HG03439 (cell line): ENCODE results near the gene CFL1.
"Not testable (repeated sequence)": the region's sequence is repeated elsewhere in the genome, so short reads cannot be mapped to it uniquely, and the experiment has no call there.

Experiments used
- ATAC-seq: cut with Tn5 transposase; IDR thresholded peaks from one replicate; pipeline ENCODE4 v1.9.1; 2021; ENCODE audit warnings: mild to moderate bottlenecking, moderate library complexity; ENCODE audit not compliant: unreplicated experiment

Gene CFL1

DNA sequence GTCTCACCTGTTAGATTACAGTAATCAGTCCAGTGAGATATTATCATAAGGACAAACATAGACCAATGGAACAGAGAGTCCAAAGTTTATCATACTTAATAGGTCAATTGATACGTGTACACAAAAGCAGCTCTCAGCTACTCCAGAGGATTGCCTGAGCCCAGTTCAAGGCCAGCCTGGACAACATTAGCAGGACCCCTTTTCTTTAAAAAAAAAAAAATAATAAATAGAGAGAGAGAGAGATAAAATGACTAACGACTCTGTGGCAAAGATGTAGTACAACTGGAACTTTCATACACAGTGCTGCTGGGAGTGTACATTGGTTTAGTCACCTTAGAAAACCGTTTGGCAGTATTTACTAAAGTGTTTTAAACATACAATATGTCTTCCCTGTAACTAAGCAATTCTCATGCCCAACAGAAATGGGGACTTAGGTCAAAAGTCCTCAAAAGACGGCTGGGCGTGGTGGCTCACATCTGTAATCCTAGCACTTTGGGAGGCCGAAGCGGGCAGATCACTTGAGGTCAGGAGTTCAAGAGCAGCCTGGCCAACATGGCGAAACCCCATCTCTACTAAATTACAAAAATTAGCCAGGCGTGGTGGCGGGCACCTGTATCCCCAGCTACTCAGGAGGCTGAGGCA lies 13.6 kb downstream of the CFL1 start:
- ATAC-seq: no peak

DNA sequence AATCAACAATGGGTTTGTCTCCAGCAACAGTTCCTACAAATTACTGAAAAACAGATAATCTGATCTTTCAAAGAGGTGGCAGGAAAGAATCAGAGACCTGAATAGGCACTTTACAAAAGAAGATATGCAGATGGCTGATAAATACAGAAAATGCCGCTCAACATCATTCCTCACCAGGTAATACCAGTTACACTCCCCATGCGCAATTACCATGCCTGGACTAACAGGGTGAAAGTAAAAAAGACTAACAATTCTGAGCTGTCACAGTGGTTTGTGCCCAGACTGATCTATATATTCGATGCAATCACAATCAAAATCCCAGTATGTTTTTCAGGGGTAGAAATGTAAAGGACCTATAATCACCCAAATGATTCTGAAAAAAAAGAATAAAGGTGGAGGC lies 14.2 kb downstream of the CFL1 start:
- ATAC-seq: no peak

DNA sequence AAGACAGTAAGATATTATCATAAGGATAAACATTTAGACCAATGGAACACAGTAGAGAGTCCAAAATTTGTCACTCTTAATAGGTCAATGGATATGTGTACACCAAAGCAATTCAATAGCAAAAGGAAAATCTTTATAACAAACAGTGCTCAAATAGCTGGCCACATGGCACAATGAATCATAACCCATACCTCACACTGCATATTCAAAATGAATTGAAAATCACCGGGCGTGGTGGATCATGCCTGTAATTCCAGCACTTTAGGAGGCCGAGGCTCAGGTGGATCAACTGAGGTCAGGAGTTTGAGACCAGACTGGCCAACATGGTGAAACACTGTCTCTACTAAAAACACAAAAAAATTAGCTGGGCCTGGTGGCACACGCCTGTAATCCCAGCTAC lies 15.8 kb downstream of the CFL1 start:
- no peak for ATAC-seq

DNA sequence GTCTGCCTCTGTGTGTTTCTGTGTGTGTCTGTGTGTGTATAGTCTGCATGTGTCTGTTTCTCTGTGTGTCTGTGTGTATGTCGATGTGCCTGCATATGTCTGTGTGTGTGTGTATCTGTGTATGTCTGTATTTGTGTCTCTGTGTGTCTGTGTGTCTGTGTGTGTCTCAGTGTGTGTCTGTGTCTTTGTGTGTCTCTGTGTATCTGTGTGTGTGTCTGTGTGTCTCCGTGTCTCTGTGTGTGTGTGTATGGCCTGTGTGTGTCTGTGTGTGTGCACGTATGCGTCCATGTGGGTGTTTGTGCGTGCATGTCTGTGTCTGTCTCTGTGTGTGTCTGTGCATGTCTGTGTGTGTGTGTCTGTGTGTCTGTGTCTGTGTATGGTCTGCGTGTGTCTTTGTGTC lies 23.8 kb downstream of the CFL1 start:
- no peak for ATAC-seq

DNA sequence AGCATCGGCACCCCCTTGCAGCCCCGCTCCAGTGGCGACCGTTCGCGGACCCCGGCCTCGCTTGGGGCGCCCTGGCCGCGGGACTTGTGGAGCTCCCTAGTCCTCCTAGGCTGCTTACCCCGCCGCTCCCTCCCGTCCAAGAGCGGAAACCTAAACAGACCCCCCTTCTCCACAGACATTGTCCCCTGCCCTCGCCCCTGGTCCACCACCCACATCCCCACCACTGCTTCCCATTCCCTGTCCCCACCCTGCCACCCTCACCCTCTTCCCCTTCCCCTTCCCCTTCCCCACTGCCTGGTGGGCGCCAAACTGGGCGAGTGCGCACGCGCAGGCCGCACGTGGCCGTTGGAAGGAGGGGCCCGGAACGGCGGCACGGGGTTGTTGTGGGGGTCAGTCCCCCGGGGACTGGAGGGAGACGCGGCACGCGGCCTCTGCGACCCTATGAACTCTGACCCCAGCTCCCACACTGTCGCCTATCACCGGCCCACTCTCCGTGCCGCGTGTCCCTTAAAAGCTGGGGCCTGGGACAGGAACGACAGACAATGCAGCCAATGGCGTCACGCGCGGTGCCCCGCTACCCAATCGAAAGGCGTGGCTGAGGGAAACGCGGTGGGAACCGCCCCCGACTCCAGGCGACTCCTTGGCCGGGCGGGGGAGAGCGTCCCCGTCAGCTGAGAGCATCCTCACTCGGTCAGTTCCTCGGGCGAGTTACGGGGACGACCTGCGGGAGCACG lies 24.5 kb downstream of the CFL1 start, which contains the start of gene SNX32:
Gene SNX32 (plus strand): TSS at position 667 of the 734 bp plus-strand sequence. CDS start 103 bp downstream, outside the sequence.
- ATAC-seq: peak; percentile 93

DNA sequence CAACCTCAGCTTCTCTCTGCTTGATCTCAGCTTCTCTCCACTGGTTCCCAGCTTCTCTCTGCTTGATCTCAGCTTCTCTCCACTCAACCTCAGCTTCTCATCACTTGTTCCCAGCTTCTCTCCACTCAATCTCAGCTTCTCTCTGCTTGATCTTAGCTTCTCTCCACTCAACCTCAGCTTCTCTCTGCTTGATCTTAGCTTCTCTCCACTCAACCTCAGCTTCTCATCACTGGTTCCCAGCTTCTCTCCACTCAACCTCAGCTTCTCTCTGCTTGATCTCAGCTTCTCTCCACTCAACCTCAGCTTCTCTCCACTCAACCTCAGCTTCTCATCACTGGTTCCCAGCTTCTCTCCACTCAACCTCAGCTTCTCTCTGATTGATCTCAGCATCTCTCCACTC lies 25.7 kb downstream of the CFL1 start:
- not testable (repeated sequence) for ATAC-seq

DNA sequence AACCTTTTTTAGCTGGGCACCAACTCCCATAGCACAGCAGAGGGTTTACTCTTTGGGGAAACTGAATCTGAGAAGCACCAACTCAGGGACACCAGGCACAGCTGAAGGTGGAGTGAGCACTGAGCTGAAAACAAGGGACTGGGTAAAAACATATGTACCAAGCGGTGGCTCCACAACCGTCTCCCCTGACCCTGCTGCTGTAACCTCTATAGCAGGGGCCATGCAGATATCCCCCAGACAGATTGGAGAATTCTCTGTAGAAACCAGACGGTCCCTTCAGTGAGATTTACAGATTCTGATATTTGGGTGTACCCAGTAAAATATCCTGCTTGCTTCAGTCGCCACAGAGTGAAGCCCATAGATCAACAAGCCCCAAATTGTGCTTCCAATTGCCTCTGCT lies 28.5 kb downstream of the CFL1 start:
- no peak for ATAC-seq

DNA sequence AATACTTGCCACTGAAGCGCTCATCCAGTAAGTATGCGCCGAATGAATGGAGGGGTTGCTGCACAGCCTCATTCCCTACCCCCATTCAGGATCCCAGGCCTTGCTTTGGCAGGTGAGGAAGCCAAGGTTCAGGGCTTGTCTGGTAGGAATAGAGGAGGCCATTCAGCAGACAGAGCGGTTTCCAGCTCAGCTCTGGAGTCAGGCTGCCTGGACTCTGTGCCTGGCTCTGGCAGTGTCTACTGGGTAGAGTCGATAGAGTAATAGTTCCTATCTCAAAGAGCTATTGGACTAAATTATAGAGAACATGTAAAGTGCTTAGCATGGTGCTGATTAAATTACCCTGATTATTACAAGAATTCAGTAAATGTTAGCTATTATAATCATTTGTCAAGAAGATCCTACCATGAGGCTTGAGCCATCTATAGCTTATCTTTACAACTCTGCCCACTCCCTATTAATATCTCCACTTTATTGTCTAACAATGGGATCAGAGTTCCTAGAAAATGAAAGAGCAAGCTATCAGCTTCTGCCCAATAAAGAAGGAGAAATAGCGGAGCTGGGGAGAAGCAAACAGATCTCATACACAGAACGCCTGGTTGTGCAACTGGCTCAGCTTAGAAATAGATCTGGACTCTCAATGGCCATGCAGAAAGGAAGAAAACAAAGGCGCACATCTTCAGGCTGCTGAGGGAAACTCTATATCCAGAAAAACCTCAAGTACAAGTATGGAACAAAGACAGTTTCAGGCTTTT lies 30.8 kb downstream of the CFL1 start:
- no peak for ATAC-seq

DNA sequence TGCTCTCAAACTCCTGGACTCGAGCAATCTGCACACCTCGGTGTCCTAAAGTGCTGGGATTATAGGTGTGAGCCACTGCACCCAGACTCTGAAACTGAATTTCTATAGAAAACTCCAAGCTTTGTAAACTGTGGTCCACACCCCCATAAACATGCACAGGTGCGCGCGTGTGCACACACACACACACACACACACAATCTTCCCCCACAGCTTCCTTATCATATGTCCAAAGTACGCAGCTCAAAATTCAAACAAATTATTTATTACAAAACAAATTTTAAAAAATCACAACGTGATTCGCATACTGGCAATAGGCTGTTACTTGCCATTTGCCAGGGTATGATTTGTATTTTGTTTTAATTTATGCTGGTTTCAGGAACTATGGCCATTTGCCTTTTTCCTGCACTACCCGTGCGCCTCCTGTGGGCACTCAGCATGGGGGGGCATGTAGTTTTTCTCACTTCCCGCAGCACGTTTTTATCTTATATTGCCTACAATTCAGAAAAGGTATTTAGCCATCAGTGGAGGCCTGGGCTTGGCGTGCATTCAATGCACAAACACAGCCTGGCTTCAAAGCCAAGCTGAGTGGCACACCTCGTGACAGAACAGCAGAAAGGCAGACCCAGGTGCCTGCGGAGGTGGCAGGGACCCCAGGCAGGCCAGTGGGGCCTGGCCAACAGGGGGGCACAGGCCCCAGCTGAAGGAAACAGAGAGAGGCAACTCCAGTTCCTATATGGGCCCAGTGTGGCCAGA lies 35.0 kb downstream of the CFL1 start:
- no peak for ATAC-seq

DNA sequence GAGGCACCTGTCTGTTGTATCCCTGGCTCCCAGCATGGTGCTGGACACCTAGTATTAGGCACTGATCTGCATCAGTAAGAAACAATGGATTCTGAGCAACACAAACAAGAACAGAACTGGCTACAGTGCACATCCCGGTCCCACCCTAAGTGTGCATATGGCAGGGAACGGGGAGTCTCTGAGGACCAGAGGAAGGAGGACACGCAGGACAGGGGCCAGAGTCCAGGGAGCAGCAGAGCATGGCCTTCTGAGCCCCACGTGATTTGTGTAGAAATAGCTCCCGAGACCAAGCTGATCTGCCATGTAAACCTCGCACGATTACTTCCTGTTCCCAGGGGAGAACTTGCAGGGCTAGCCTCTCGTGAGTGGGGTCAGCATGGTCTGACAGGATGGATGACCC lies 36.9 kb downstream of the CFL1 start:
- ATAC-seq: no peak

DNA sequence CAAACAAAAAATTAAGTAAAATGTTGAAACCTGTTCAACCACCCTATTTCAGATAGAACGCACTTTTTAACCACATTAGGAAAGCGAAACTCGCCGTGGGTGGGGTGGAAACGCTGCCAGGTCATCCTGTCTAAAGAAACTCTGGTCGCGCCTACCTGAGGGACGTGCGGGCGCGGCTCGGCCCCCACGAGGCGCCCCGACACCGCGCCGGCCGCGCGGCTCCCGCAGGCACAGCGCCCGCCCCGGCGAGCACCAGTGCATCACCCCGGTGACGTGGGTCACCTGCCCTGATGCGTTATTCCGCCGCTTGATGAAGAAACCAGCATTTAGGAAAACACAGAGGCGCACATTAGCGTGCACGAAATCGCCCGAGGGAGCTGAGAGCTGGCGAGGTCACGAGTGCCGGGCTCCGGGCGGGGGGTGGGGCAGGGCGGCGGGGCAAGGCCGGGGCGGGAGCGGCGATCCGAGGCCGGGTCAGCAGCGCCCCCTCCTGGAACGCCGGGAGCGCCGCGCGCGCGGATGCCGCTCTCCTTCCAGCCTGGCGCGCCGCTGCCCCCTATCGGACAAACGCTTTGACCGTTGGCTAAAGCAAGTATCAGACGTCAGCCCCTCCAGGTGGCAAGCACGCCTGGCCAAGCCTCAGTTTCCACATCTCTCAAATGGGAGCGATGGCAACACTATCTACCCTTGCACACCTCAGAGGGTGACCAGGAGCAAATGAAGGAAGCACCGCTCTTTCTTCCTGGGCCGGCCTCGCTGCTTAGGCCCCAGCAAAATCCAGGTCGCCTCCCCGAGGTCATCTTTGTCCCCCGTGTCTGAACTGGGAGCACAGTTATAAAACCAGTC lies 39.9 kb downstream of the CFL1 start:
- peak; percentile 79 for ATAC-seq

DNA sequence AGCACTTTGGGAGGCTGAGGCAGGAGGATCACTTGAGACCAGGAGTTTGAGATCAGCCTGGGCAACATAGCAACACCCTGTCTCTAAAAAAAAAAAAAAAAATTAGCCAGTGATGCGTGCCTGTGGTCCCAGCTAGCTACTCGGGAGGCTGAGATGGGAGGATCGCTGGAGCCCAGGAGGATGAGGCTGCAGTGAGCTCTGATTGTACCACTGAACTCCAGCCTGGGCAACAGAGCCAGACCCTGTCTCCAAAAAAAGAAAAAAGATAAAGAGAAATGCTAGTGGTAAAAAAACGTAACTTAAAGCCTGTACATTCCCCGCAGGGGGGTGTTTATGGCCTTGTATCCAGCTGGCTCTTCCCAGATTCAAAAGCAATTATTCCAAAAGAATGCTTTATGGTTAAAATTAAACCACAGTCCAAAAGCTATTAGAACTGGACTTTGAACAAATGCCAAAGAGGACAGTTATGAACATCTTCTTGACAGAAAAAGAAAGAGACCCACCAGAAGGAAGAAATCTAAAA lies 40.6 kb downstream of the CFL1 start:
- no peak for ATAC-seq

DNA sequence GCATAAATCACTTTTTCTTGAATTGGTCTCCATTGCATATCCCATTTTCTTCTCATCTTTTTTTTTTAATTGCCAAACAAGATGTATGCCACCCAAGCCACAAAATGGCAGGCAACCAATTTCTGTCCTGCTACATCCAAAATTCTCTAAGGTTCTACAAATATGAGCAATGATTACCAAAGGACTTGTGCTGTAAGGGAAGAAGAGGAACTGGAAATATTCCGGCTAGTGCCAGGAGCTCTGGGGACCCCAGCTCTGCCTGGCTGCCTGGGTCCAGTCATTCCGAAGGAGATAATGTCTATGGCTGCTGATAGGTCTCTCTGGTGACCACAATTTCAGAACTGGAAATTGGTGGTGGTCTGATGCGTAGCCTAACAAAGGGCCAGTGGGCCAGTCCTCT lies 41.3 kb downstream of the CFL1 start:
- ATAC-seq: no peak

DNA sequence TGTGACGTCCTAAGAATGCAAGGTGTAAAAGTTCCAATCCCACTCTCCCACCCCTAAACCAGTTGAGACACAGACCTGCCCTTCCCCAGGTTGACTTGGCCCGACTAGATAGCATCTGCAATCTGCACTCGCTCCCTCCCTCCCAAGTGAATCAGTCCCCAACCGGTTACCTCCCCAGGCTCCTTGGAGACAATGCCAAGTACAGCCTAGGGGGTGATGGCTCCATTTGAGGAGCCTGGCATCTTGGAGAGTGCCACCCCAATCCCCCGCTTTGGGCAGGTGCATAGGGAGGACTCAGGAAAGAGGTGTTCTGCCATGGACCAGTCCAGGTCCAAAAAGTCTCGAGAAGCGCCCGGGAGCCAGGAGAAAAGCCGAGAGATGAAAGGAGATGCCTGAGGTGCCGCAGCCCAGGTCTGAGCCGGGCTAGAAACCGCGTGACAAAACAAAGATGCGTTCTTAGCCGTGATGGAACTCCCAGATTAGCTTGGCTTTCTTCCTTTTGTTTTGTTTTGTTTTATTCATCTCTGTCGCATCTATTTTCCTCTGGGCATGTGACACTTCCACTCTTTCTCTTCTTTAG lies 42.9 kb downstream of the CFL1 start:
- no peak for ATAC-seq

DNA sequence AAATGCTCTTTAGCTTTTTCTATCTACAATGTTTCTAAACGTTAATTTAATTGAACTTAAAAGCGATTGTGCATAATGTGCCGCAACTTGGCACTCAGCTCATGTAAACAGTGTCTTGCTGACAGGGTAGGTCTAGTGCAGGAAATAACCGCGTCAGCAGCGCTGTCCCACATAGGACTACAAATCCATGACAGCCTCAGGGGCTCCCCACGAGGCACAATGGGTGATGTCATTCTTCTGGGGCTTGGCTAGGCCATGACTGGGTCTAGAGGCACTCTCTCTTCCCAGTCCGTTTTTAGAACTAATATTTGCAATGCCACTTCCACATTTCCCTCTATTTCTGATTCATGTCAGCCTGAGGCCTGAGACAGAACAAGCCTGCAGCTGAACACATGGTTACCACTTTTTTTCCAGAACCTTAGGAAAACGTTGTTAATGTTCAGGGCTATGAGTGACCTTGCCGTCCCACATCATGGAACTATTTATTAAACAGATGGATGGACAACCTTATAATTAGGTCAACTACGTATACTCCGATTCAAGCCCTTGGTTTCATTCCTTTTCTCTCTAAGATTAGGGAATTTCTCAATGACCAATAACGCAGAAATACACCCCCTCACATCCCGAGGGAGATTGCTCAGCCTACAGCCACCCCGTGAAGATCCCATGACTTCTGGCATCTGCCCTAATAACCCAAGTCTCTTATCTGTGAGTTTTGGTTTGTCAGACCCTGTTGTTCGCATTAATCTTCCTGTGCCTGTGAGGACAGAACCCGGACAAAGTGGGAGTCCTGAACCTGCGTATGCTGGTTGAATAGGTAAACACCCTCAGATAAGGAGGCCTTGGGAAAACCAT lies 43.6 kb downstream of the CFL1 start:
- ATAC-seq: no peak

DNA sequence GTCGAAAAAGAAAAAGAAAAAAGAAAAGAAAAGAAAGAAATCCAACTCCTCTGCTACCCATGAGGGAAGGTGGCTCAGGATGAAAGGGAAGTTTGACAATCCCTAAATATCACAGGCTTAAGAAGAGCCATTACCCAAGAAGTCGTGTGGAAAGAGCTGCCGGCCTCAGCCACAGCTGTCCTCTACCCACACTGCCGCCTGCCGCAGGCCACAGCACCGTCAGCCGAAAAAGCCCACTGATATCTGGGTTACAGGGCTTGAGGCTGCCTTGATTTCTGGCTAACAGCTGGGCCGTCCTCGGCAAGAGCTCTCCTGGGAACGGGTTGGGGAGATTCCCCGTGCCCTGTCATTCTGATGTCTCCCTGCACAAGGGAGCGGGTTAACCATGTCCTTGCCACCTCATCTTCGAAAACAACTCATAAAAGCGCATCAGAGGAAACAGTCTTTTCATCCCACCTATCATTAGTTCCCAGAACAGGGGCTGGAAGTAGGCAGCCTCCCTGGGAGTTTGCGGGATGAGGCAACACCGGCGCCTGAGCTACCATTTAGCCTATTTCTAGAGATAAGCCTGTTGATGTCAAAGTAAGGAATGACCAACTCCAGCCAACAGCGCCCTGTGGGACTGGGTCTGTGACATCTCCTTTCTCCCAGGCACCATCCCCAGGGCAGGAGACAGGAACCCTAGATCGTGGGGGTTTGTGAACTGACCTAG lies 46.1 kb downstream of the CFL1 start:
- no peak for ATAC-seq

DNA sequence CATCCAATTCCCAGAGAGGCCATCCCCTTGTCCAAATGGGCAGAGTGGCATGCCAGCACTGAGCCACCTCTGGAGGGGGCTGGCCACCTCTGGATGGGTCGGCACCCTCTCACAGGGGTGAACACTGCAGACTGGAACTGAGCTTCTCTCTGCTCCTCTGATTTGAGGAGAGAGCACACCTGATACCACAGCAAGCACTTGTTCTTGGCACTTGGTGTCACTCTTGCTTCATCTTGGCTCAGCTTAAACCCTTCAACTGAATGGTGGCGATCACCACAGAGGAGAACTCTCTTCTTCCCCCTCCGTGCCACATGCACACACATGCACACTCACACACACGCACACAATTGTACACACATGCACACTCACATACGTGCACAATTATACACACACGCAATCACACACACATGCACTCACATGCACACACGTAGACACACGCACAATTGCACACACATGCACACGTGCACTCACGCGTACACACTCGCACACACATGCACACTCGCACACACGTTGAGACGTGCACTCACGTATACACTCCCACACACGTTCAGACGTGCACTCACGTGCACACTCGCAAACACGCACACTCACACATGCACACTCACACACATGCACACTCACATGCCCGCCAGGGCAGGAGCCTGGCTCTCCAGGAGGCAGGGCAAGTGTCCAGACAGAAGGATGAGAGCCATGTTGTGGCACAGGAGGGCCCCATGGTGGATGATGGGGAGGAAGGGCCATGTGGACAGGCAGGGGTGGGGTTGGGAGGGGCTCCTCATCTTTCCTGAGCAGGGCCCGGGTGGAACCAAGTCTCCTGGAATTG lies 47.7 kb downstream of the CFL1 start:
- no peak for ATAC-seq
